Fibroblast of skin of abdomen (primary cell): Measurements from ENCODE around the gene PTGS2. TPM values are rescaled to one million over a fixed set of nuclear protein-coding genes. Genes with fewer than 3 reads are reported as not detected.

Experiments used
- DNase-seq: peaks from one replicate; pipeline ENCODE4 v3.0.0-alpha.2; 2013
- polyA plus RNA-seq, 2 experiments: library from polyadenylated mRNA; unstranded; fragments of 120-200 nt; gene quantifications; one replicate each; pipeline ENCODE4 v1.2.1, GENCODE V29; 2013; ENCODE audit not compliant: insufficient read length in 2 of 2

The PTGS2 gene
- polyA plus RNA-seq (2013, experiment 1 of 2; ENCODE audit: insufficient read length) = 16.9 TPM
- polyA plus RNA-seq (2013, experiment 2 of 2; ENCODE audit: insufficient read length) = 15.8 TPM

DNA sequence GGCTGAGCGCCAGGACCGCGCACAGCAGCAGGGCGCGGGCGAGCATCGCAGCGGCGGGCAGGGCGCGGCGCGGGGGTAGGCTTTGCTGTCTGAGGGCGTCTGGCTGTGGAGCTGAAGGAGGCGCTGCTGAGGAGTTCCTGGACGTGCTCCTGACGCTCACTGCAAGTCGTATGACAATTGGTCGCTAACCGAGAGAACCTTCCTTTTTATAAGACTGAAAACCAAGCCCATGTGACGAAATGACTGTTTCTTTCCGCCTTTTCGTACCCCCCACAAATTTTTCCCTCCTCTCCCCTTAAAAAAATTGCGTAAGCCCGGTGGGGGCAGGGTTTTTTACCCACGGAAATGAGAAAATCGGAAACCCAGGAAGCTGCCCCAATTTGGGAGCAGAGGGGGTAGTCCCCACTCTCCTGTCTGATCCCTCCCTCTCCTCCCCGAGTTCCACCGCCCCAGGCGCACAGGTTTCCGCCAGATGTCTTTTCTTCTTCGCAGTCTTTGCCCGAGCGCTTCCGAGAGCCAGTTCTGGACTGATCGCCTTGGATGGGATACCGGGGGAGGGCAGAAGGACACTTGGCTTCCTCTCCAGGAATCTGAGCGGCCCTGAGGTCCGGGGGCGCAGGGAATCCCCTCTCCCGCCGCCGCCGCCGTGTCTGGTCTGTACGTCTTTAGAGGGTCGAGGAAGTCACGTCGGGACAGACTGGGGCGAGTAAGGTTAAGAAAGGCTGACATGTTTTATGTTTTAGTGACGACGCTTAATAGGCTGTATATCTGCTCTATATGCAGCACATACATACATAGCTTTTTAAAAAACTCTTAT lies at the start of gene PTGS2:
Gene PTGS2, minus strand, starts transcription at position 179 of the 817 bp plus-strand sequence. Its CDS starts 133 bp downstream, at position 46.
- peak; percentile 94 for DNase-seq

DNA sequence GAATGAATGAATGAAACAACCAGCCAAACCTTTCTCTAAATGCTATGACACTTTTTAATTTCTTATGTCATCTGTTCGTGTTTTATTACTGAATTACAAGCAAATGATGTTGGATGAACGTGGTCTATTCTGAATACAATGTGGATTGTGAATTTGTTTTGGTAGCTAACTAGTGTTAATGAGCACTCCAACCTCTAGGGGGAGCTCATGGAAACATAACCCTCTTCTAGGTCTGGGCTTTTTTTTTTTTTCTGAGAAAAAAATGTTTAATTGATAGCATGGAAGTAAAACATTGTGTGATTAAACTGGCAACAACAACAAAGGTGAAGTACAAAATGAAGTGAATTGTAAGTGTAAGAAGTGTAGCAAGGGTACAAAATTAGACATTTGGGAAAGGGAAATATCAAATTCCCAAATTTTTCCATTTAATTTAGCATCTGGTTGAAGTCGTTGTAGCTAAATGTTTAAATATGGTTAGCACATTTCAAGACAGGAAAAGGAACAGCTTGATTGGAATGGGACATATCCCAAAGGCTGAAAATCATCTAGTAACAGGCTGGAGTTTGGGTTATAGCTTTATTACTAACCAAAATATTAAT lies 42.6 kb upstream of the PTGS2 start:
- peak; percentile 31 for DNase-seq

DNA sequence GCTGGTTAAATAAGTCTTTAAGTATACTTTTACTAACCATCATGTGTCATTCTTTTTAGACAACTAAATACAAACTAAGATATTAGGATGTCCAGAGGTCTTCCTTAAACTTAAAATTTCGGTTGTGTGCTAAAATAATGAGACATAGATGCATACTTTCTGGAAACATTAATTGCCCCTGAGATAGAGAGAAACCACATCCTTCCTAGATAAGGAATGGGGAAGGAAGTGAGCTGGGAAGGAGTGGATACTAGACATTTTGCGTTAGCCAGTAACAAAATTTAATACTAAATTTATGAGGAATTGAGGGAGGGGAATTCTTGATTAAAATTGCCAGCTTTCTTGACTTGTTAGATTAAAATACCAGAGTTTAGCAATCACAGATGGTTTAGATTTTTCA lies 37.1 kb upstream of the PTGS2 start:
- DNase-seq = no peak

DNA sequence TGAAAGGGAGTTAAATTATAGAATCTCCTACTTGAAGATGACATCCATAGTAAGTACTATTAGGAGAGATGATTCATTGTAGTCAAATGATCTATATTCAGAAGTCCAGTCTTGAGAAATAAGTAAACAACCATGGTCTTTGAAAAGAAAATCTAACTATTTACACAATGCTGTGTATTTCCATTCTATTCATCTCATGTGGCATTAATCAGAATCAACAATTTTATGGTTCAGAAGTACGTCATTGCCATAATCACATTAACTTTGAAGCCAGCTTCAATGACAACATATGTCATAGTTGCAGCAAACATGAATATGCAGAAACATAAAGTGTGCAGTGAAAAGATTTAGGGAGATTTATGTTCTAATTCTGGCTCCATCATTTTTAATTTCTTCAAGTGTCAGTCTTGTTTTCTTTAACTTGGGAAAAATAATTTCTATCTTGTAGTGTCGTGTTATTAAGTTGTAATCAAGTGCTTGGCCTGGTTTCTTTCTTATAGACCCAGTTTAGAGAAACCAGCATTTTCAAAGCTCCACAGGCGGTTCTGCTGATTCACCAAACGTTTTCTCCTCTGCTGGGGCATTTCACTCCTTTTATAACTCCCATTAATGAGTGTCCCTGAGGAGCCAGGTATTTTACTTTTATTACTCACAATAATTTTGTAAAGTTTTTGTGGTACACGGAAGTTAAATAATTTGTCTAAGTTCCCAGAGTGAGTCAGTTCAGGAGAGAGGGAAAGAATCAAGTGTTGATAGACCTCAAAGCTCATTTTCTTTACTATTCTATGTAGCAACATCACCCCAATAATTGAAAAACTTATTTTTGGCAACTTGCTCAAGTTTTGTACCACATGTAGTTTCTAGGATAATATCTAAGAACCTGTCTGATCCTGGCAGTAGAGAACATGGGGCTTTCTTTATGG lies 35.9 kb upstream of the PTGS2 start:
- DNase-seq = peak; percentile 1

DNA sequence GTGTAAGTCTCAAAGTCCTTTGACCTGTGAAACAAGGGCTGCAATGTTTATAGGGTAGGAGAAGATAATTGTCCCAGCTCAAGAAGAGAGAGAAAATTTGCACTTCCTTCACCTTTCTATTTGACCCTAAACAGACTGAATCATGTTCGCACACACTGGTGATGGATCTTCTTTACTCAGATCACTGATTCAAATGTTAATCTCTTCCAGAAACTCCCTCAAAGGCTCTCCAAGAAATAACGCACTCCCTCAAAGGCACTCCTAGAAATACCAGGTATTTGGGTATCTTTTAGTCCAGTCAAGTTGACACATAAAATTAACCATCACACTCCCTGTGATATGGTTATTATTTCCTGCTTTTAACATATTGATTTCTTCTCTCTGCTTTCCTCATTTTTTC lies 30.5 kb upstream of the PTGS2 start:
- no peak for DNase-seq

DNA sequence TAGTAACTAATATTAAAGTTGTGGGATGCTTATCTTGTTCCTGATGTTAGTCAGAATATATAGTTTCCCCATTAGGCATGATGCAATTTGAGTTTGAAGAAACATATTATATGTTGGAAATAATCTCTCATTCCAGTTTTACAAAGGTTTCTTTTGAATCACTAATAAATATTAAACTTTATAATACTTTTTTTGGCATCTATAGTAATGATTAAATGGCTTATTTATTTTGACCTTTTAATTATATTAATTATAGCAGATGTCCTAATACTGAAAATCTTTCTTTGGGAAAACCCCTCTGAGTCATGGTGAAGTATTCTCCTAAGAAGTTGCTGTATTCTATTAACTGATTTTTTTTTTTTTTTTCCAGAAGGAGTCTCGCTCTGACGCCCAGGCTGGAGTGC lies 28.5 kb upstream of the PTGS2 start:
- peak; percentile 16 for DNase-seq

DNA sequence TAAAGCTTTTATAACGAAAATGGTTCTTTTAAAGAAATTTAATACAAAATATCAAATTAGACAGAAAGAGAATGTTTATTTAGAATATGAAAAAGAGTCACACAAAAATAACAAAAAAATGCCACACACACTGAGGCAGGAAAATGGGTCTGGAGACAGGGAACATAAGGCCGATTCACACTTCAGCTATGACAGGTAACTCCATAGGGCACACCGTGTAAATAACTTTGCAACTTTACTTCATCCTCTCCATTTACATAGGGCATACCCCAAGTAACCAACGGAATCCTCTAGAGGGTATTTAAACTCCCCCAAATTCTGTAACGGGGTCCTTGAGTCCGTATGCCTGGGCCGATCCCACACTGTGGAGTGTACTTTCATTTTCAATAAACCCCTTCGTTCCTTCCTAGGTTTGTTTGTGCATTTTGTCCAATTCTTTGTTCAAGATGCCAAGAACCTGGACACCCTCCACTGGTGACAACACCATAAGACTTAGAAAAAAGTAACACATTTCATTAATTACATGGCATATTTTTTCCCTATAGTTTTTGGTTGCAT lies 23.1 kb upstream of the PTGS2 start:
- DNase-seq = no peak

DNA sequence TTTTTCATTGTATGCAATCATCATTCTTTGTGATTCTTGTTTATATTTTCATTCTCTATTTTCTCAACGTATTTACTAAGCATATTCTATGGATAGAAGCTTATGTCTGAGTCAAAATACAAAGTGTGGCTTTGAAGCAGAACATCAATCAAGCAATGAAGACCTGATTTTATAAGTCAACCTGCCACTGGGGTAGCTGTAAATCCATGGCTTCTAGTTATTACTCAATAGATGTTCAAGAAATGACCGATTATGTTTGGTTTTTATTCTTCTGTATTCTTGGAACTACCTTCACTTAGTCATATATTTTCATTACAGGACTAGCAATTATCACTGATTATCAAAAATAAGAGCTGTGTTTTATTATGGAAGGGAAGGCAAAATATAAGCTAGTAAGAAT lies 20.5 kb upstream of the PTGS2 start:
- DNase-seq = no peak

DNA sequence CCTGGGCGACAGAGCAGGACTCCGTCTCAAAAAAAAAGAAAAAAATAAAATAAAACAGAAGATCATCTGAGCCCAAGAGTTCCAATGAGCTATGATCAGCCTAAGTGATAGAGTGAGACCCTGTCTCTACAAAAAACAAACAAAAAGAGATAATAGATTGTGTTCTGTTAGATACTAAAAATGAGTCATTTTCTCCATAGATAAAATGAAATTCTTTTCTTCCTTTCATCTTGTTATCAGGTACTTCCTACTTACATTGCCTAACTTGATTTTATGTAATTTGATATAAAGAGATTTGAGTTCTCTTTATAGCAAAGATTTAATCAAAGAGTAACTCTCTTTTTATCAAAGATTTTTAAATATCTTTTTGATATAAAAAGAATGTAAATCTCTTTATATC lies 19.3 kb upstream of the PTGS2 start:
- DNase-seq = no peak

DNA sequence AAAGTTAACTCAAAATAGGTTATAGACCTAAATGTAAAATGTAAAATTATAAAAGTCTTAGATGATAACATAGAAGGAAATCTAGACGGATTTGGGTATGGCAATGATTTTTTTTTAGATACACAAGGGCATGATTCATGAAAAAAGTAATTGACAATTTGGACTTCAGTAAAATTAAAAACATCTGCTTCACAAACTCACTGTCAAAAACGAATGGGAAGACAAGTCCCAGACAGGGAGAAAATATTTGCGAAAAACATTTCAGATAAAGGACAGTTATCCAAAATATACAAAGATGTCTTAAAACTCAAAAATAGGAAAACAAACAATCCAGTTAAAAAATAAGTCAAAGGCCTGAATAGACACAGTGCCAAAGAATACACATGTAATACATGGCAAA lies 9.7 kb upstream of the PTGS2 start:
- DNase-seq = peak; percentile 11

DNA sequence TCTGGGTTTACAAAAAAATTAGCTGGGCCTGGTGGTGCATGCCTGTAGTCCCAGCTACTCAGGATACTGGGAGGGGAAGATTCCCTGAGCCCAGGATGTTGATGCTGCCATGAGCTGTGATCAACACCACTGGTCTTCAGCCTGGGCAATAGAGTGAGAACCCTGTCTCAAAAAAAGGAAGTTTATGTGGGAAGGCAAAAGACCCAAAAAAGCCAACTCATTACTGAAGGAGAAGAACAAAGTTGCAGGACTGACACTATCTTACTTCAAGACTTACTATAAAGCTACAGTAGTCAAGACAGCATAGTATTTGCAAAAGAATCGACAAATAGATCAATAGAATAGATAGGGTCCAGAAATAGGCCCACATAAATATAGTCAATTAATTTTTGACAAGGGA lies 9.2 kb upstream of the PTGS2 start:
- DNase-seq = no peak

DNA sequence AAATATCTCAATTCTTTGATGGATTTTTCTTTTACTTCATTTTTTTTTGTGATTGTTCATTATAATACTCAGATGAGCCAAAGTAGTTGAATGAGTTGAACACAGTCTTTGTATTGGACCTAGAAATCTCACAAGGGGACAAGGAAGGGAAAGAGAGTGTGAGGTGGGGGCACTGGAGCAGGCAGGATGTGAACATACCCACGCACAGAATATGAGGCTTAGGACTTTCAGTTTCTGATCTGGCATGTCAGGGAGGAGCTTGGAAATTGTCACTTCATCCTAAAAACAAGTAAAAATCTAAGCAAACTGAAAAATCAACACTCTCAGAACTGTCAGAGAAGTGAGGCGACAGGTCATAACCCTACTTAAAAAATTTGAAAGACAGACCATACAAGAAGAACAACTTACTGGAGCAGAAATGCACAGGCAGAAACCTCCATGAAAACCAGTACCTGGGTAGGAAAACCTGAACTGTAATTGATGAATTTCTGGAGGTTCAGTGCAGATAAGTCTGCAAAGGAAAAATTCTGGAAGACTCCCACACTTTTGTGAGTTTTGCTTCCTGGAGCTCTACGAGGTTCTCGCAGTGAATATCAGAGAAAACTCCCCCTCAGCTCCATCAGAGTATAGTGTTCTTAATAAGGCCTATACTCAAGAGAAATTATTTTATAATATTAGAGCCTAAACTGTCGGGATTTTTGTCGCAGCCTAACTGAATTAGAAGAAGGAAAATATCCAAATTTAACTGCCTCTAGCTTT lies 3.6 kb upstream of the PTGS2 start:
- DNase-seq = no peak

DNA sequence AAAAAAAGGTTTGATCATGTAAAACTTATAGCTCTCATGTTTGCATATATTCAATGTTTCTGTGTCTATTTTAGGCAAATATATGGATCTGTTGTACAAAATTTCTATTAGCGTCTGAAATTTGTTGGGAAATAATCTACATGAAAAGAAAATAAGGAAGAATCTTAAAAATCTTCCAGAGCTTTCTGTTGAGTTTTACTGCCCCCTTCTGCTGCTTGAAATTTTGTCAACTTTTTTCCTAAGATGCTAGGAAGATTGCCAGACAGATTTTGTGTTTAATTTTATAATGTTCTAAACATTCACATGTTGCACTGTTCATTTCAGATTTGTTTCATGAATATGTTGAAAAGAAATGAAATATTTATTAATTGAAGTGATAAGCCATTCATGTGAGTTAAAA lies 2.5 kb upstream of the PTGS2 start:
- DNase-seq = peak; percentile 51

DNA sequence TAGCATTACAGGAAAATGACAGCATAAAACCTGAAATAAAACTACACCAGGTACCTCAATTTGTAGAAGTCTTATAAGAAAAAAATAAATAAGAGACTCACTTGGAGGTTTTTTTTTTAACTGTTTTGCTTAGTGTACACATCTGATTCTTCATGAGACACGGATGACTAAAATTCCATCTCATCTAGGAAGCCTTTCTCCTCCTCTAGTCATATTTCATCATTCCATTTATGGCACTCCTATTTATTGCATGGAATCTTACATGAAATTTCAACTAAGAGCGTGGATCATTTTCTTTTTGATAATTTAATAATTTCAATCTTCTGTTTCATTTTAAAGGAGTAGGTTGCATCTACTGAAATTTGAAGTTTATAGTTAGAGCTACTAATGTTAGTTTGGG lies 1.6 kb upstream of the PTGS2 start:
- DNase-seq = peak; percentile 69

DNA sequence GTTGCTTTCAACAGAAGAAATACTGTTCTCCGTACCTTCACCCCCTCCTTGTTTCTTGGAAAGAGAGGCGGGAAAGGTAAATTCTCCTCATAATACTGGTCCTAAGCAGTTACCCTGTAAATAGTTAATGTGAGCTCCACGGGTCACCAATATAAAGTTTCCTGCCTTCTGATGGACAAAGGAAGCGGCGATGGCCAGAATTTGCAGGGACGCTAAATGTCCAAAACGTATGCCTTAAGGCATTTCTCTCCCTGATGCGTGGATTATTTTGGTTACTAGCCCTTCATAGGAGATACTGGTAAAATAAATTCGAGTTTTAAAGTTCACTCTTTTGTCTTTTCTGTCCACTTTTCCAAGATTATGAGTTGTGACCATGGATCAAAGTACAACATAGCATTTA lies 898 bp upstream of the PTGS2 start:
- no peak for DNase-seq

DNA sequence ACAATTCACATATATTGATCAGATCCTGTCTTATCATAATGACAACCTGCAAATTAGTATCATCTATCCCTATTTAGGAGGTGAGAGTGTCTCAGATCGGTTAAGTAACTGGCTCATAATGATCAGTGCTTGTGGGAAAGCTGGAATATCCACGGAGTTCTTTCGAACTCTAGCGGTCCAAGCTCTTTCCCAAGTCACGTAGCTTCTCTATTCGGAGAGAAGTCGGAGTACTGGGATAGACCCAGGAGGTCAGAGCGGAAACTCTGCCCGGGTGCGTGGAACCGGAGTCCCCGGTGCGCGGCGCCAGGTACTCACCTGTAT lies 339 bp downstream of the PTGS2 start:
- DNase-seq = no peak

DNA sequence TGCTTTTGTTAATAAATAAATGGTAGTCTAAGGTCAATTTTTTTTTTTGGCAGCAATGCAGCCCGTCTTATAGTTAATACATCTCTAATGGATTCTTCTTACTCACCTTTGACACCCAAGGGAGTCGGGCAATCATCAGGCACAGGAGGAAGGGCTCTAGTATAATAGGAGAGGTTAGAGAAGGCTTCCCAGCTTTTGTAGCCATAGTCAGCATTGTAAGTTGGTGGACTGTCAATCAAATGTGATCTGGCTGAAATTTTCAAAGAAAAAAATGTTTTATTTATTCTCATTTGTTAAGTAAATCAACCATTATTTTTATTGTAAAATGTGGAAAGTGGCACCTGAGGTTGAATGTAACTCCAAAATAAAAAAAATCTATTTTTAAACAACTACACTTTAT lies 2.1 kb downstream of the PTGS2 start:
- DNase-seq = no peak

DNA sequence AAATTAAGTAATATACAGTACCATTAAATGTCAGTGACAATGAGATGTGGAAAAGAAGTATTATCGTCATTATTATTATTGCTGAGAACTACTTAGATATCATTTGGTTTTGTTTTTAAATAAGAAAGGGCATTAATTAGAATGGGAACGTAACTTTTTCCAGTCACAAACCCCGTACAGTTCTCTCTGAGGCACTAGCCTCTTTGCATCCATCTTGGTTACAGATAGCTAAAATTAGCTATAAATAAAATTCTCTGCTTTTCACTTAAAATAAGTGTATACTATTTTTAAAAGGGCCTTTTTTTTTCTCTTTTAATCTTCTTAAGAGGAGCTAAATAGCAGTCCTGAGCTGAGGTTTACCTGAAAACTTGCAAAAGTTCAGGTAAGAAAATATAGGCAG lies 7.6 kb downstream of the PTGS2 start:
- no peak for DNase-seq

DNA sequence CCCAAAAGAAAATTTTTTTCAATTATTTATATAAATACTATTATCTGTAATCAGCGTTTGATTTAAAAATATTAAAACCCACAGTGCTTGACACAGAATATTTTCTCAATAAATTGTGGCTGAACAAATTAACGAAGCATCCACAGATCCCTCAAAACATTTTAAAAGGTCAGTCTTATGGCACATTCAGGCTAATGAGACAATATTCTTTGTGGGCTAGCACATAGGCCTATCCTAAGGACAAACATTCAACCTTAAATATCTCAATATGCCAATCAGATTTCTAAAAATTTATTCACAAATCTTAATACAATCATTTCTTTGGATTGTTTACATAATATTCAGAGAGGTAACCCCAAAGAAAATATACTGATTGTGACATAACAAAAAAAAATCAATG lies 8.1 kb downstream of the PTGS2 start:
- DNase-seq = no peak

DNA sequence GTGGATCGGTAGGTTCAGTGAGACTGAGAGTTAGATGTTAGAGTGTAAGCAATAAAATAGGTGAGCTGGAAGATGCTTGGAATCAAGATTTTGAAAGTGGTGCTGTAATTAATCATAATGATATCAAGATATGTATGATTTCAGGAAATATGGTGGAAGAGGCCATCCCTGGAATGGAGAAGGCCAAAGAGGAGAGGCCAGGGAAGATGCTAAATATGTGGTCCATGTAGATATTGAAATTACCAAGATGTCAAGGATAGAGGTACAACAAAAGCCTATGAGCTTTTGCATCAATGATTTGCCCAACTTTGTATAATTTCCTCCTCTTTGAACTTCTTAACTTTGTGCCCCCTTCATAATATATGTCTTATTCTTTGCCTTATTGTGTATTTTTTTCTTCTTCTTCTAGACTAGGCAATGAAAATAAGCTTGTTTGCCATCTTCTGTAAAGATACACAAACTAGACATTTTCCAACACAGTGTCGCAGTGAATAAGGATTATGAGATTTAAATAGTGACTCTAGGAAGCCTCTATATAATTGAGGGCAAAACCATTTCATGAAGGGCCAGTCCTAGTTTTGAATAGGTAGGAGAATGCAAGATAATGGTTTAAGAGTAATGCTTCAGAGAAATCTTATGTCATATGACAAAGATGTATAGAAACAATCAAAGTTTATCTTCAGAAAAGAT lies 8.9 kb downstream of the PTGS2 start:
- no peak for DNase-seq

DNA sequence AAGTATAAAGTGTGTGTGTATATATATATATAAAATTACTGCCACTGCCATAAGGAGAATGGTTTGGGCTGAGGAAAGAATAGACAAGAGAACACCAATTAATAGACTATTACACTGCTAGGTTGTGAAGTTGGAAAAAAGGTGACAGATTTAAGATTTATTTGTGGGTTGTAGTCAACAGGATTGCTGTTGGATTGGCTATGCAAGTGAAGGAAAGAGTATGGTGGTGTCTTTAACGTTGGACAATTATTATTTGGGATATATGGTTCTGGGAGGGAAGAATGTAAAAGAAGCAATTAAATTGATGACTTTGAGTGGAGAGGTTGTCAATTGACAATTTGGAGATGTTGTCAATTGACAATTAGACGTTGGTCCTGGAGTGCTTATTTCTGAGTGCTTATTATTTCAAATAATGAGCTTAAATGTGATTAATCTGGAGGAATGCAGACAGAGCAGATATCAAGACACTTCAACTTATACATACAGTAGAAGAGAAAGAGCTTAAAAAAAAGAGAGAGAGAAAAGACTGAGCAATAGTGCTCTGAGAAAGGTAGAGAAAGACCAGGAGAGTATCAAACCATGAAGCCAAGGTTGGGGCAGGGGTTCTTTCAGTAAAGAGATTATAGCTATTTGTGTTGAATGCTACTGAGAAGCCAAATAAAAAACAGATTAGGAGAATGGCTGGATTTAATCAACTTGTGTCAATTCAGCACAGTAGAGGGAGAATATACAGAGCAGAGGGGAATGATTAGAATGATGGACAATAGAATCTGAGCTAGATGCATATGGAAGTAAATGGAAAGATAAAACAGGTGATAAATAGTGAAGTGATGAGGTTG lies 9.7 kb downstream of the PTGS2 start:
- no peak for DNase-seq
